Stimulated activated CD4-positive, alpha-beta T cell treated with anti-CD3 and anti-CD28 coated beads, Interleukin-1b, Interleukin-23, amount 100 ng/mL, for 24 hours (primary cell): Measurements from ENCODE around the gene SCUBE1.

Source experiments
- DNase-seq, 4 experiments: peaks; one replicate each; pipeline ENCODE4 v3.0.0-alpha.2; 2020; ENCODE audit warnings: low read depth in 4 of 4, low spot score in 1 of 4

SCUBE1 gene

DNA sequence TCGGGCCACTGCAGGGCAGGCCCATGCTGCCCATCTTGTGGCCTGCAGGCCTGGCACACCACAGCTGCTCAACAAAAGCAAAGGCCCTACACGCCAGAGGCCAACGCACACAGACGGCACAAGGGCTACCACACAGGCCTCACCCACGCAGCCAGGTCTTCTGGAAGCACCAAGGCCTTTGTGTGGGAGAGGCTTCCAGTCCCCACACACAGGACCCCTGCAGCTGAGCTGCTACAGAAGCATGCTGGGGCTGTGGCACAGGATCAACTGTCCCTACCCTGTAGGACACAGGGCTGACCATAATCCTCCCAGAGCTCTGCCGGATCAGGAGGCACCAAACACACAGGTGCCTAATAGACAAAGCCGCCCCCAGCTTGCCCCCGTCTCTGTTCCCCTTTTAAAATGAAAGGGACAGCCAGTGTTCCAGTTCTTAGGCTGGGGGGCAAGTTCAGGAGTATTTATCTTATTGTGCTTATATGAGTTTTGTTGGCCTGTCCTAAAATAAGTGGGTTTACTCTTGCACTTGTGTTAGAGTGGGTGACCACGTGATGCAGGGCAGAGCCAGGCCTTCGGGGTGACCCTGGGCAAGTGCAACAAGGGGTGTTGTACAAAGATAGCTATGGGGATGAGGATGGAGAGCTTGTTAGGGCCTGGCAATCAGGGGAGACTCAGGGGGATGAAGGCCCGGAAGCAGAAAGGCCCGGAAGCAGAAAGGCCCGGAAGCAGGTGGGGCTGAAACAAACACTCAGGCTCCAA lies 161.7 kb downstream of the SCUBE1 start:
- no peak for DNase-seq

DNA sequence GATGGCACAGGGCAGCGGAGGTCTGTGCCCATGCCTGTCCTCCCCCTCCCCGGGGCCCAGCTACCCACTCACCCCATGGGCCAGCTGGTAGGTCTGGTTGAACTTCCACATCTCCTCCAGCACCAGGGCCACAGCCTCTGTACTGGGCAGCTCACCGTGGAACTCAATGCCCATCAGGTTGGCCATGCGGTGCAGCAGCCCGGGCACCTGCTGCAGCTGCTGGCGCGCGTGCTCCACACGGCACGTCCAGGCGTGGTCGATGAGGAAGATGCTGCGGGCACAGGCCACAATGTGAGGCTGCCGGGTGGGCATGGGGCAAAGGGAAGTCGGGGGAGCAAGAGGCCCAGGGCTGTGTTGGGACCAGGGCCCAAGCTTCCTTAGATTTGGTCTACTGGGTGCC lies 162.5 kb downstream of the SCUBE1 start:
- no peak for DNase-seq

DNA sequence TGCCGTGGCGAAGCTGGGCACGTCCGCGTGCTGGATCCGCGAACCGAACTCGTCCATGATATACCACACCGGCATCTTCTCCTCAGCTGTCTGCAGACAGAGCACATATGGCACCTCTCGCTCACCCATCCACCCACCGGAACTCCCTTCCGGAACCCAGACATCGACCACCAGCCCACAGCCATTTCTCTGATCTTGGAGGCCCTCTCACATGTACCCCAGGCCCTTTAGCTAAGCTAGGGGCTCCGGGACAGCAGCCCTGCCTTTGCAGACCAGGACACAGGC lies 163.3 kb downstream of the SCUBE1 start:
- DNase-seq = no peak

DNA sequence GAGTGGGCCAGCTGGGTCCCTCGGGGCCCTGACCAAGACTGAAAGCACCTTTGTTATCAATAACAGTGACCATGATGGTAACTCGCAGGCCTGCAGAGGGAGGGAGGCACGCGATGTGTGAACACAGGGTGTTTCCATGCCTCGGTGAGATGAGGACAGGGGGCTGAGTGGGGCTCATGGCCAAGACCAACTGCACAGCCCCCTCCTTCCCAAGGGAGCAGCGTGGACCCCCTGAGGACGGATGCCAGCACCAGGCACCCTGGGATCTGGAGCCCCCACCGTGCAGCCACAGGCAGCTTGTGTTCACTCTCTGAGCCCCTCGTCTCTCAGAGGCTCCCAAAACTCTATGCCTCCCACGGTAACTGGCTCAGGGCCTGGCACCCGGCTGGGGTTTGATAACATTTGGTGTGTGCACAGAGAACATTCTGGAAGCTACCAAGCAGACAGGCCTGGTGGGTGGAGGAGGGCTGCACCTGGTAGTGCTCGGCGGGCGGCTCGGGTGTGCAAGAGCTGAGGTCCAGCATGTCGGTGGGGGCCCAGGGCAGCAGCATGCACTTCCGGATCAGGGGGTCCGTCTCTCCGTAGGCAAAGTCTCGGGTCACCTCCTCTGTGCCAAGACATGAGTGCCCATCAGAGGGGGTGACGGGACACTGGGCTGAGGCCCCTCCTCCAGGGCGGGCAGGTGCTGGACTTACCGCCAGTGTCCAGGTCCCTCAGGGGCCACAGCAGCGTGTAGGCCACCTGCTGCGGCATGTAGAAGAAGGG lies 163.8 kb downstream of the SCUBE1 start:
- no peak for DNase-seq

DNA sequence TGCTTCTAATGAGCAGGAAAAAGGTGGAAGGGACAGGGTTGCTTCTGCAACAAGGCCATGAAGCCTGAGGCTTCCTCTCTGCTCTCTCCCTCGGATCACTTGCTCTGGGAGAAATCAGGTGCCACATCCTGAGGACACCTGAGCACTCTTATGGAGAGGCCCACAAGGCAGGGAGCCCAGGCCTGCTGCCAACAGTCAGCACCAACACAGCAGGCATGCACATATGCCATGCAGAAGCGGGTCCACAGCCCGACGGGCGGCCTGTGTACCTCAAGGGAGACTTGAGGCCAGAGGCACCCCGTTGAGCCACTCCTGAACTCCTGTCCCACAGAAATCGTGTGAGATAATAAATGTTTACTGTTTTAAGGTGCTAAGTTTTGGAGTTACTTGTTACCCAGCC lies 165.7 kb downstream of the SCUBE1 start:
- no peak for DNase-seq

DNA sequence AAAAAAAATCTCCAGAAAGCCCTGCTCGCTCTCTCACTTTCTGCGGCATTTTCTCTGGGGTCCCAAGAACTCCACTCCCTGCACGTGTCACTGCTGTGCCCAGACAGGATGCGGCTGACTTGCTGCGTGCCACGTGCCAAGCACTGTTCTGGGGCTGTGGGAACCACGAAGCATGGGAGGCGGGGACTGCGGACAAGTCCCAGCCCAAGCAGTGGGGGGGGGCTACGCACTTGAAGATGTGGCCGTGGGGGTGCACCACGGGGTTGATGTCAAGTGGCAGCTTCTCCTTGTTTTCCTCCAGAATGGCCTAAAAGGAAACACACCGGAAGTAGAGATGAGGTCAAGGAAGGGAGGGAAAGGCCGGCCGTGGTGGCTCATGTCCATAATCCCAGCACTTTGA lies 167.1 kb downstream of the SCUBE1 start:
- no peak for DNase-seq

DNA sequence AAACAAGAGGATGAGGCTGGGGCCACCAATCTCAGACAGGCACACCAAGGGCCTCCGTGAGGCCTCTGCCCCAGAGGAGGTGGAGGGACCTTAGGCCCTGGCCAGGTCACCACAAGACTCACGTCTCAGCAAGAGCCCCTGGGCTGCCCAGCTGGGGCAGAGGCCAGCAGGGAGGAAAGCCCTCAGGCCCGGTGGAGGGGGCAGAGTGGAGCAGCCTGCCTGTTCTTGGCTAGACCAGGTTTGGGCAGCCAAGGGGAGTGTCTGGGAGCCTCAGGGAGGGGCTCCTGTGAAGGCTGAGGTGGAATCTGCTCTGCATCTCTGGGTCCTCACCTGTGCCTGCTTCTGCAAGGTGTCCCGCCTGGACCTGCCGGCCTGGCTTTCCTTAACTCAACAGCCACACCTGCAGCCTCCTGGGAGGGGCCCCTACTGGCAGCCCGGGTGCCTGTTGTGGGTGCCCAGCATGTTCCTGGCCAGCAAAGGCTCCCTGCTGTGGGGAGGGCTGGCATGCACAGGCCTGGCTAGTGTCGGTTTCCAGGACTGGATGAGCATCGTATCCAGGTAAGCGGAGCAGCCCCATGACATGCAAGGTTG lies 168.1 kb downstream of the SCUBE1 start:
- no peak for DNase-seq

DNA sequence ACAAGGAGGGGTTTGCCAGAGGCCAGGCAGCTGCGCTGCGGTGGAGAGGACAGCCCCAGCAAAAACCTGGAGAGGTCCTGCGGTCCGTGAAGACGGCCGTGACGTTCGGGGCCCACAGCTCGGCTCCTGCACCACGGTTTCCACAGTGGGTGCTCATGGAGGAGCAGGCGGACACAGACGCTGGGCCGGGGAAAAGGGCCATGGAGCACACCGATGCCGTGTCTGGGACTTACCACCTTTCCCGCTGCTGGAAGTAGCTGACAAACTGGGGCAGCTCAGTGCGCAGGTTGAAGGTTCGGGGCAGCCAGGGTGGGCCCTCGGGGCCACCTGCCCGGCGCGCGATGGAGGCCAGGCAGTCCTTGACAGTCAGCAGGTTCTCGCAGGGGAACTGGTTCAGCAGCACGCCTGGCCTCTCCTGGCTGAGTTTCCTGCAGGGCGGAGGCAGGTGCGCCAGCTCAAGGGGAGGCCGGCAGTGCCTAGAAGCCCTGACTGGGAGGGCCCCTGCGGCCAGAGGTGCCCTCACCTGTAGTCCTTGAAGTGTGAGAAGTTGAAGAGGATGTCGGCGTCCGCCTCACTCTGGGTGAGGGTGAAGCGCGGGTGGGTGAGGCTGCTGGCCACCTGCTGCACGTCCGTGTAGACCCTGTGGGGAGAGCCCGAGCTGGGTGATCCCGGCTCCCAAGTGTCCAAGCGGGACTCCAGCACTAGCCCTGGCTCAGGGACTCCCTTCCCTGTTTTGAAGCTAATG lies 169.0 kb downstream of the SCUBE1 start:
- no peak for DNase-seq

DNA sequence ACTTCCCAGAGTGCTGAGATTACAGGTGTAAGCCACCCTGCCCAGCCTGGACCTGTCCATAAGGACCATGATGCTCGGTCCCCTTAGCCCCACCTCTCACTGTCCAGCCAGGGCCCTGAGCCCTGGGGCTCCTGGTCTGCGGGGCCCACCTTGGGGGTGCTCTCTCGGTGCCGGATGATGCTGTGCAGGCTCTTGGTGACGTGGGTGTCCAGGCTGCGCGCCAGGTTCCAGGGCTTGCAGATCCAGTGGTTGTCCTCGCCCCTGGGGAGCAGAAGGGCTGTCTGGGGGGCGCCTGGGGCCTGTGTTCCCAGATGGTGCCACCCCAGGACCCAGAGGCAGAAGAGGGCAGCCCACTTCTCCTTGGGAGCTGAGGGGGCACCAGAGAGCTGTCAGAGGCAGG lies 169.6 kb downstream of the SCUBE1 start:
- no peak for DNase-seq

DNA sequence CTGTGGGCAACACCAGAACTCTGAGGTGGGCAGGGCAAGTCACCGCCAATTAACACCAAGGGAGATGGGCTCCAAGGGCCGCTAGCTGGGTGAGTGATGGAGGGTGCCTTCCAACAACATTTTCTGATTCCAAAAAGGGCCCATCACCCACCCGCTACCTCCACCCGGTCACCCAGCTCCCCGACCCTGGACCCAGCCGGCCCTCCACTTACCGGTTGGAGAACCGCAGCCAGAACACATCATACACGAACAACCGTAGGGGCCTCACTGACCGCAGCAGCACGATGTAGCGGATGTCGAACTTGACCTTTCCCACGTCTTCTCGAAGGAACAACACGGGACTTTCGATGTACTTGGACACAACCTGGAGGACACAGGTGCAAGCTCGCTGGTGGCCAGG lies 171.0 kb downstream of the SCUBE1 start:
- no peak for DNase-seq

DNA sequence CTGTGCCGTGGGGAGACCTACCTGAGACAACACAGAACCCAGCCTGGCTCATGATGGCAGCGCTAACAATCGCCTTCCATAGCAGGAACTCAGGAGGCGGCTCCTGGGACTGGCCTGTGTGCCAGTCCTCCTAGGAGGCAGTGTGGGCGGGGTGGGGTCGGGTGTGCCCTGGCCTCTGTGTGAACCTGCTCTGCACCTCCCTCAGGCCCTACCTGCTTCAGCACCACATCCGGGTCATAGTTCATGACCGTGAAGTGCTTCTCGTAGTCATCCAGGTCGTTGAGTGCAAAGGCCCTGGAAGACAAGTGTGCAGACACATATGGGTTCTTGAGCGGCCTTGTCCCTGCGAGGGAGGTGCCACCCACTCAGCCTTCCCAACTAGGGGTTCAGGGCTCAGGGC lies 171.6 kb downstream of the SCUBE1 start:
- DNase-seq = no peak

DNA sequence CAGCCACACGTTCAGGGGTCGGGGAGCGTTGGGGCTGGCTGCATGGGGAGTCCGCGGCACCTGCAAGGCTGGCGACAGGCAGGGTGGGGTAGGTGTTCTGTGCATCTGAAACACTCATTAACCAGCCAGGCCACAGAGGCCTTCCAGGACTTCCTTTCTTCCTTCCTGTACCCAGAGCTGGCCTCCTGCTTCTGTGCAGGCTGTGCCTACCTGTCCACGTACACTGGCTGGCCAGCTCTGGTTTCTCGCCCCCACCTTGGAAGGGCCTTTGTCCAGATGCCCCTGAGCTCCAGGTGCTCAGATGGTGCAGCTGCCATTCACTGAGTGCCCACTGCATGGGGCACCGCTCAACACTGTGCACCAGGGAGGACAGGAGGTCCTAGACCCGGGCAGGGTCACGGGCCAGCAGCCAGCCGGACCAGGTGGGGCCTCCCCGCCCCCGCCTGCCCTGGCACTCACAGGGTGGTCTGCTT lies 172.1 kb downstream of the SCUBE1 start:
- DNase-seq = no peak

DNA sequence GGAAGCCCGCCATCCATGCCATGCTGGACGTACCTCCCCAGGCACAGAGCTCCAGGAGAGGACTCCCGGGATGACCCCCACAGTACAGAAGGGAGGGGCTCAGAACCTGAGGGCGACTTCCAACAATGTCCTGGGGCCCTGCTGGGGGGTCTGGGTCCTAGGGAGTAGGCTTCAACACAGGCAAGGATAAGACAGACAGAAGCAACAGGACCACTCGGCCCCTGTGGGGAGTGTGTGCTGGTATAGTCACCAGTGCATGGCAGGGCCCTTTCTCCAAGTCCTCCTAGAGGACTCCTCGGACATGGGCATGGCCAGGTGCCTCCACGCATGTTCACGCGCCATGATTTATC lies 173.1 kb downstream of the SCUBE1 start:
- no peak for DNase-seq

DNA sequence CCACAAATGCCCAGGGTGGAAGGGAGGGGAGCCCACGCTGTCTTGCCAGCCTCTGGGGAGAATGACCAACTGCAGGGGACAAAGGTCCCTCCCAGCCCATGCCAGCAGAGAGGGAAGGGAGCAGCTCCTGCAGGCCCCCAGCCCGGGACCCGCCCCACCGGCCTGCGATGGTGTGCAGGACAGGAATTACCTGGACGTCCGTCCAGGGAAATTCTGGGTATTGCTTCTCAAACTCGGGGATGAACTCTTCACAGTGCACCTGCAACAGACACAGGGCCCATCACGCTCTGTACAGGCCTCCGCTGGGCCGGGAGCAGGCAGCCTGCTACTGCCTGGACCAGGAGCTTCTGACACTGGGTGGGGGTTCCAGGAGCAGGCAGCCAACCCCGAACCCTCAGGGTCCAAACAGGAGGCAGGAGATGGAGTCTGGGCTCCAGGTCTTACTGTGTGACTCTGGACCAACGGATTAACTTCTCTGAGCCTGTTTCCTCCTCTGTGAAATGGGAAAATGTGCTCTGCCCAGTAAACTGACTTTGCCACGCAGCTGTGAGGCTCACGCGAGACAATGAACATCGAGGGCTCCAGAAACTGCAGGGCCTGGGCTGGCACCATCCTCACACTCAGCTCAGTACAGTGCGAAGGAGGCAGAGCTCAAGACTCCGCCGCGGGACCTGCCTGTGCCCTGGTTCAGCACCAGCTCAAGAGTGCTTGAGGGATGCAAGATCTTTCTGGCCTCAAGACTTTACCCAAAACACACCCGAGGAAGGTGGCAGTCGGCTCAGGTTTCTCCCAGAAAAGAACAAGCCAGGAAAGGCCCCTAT lies 173.7 kb downstream of the SCUBE1 start:
- DNase-seq = no peak

DNA sequence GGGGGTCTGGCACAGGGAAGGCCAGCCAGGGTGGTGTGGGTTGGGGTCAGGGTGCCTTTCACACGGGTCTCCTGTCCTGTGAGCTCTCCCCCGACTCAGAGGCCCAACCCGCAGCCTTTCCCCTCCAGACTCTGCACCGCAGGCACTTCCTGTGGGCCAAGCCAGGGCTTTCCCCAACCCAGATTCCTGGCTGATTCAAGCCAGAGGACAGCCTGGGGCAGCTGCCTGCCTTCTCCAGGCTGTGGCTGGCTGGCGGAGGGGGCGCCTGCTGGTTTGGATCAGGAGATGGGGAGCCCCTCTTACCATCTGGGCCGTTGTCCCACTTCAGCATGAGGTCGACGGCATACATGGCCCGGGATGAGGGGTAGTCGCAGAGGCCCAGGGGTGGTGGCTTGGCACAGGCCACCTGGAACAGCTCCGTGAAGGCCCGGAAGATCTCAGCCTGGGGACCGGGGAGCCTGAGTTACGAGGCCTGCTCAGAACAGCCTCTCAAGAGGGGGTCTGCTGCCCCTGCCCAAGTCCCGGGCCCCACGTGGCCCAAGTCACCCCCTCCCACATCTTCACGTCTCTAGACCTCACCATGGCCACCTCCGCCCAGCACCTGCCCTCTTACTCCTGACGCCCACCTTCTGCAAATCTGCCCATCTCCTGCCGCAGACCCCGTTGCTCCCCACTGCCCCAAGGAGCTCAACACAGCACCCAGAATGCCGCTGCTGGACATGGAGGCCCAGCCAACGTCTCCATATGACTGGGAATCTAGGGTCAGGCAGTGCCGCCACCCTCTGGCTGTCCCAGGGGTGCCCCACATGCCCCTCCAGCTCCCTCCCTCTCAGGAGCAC lies 174.5 kb downstream of the SCUBE1 start:
- no peak for DNase-seq

DNA sequence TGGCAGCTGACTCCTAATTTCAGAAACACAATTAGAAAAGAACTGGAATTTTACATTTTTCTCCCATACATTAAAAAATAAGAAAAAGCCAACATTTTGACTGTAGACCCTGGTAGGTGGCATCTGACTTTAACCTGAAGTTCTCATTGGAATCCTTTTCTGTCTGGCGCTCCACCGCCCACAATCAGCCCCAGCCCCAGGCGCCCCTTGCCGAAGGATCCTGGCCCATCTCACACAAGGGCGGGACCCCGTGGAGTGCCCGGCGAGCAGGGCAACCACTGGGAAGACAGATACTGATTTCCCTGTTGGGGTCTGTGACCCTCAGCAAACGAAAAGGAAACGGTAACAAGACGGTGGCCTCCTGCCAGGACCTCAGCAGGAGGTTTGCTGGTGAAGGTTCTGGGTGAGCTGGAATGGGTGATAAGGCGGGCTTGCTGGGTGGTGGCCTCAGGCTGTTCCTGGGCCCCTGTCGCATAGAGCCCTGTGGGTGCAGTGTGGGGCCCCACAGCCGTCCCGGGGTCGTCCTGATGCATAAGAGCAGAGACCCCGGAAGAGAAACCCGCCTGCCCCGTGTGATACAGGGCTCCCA lies 176.1 kb downstream of the SCUBE1 start:
- no peak for DNase-seq

DNA sequence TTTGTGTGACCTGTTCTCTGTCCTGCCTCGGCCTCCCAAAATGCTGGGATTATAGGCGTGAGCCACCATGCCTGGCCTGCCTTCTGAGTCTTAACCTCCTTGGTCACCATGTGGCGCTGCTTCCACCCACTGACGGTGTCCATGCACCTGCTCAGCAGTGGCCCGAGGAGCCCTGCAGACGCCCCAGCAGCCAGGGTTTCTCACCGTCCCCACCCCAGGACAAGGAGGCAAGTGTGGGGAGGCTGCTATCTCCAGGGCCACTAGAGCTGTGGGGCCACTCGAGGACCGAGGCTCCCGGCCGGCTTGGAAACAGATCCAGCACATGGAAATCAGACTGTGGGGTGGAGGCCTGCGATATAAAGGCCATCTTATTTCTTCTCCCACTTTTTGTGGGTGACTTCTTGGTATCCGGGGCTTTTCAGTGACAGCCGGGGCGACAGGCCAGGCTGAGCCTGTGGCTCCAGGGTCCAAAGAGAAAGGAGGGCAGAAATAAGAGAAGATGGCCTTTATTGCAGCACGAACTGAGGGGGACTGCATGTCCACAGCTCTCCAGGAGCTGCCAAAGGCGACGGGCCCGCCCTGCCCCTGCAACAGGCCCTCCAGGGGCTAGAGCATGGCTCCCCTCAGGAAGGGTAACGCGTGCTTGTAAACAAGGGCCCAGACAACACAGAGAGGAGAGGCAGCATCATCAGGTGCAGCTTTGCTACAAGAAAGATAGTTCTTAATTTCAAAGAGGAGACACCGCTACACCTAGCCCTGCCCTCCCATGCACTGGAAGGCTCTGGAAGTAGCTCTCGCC lies 176.8 kb downstream of the SCUBE1 start:
- no peak for DNase-seq

DNA sequence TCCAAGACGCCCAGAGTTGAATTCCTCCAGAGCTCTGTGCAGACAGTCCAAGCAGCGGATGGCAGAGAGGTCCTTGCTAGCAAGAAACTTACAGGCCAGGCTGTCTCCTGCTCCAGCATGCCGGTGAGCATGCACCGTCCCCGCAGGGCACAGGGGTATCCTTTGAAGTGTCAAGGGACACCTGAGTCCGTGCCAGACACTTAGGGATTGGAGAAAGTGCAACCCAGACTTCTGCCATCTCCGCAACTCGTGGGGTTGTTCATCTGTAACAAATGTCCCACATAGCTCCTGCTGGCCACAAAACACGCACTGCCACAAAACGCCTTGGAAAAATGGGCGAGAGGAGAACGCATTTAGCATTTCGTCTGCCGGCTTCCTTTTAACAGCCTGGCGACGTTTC lies 178.5 kb downstream of the SCUBE1 start:
- no peak for DNase-seq

DNA sequence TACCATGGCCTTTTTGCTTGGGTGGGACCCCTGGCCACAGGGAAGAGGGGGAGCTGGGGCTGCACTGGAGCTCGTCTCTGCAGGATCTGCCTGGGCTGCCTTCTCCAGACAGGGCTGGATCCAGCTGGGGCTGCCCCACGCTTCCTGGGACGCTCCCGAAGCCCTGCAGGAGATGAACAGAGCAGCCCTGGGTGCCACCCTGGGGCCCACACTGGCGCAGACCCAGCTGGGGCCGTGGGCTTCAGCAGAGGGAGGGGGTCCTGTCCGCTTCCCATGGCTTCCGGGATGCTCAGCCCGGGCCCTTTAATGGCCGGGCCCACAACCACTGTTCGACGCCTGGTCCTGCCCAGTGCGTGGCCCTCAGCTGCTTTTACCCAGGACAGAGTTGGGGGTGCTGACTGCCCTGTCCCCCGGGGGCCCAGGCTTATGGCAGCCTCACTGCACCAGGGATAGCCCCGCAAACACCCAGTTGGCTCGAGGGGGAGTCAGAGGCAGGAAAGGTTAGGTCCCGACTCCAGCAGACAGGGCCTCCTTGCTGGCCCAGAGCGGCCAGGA lies 179.9 kb downstream of the SCUBE1 start:
- DNase-seq = no peak
